B cell (primary cell): ENCODE data around the gene KCNAB3. TPM values are rescaled to one million over a fixed set of nuclear protein-coding genes. Genes with fewer than 3 reads are reported as not detected.
A peak's percentile ranks its signal among the peaks of the same experiment; 100 is the strongest.

Experiments used
- ATAC-seq: fragments of 200-7000 bp; cut with Tn5 transposase; one replicate; pipeline ENCODE4 v1.10.0; 2021; ENCODE audit warnings: low read depth, mild to moderate bottlenecking, moderate number of reproducible peaks, moderate library complexity
- CTCF ChIA-PET: fragments of 350-600 bp; sonication (Branson Sonifier 250); formaldehyde crosslinking; loops from one replicate; lab custom pipeline; 2021; ENCODE audit warnings: antibody characterized with exemption, inconsistent platforms; lab: Charles Lee
- POLR2A ChIA-PET: fragments of 350-600 bp; sonication (Branson Sonifier 250); formaldehyde crosslinking; loops from one replicate; lab custom pipeline; 2021; ENCODE audit warnings: antibody characterized with exemption; lab: Charles Lee
- DNase-seq: peaks from one replicate; pipeline ENCODE4 v3.0.0; 2013
- H2AFZ ChIP-seq: 2 replicates; pipeline ENCODE4 v1.6.1; 2012; ENCODE audit warnings: mild to moderate bottlenecking, low read depth, low read length; ENCODE audit not compliant: insufficient read depth, poor library complexity, severe bottlenecking
- H3K27ac ChIP-seq, 2 donors: 1 replicate in 1 of 2; 2 replicates in 1 of 2; pipeline ENCODE4 v1.5.1; 2012 to 2013; ENCODE audit warnings: low read length in 2 of 2, mild to moderate bottlenecking in 2 of 2, moderate library complexity in 1 of 2
- H3K27me3 ChIP-seq, 4 experiments: fragments of 200-600 bp in 1 of 4; sonication (generic) in 1 of 4; replicated peaks in 1 of 4; 1 replicate in 2 of 4; 2 replicates in 2 of 4; pipeline versions ENCODE4 v1.6.1 to v1.7.0; 2013 to 2016; ENCODE audit warnings: low read length in 3 of 4, mild to moderate bottlenecking in 2 of 4, mixed read lengths in 1 of 4, moderate library complexity in 1 of 4; ENCODE audit not compliant: insufficient read depth in 4 of 4, control insufficient read depth in 3 of 4; ENCODE audit errors: control extremely low read depth in 1 of 4
- H3K36me3 ChIP-seq, 2 experiments: replicated peaks in 1 of 2; 1 replicate in 1 of 2; 2 replicates in 1 of 2; pipeline versions ENCODE4 v1.6.1 to v1.7.1; 2013; ENCODE audit warnings: low read length in 1 of 2; ENCODE audit not compliant: insufficient read depth in 2 of 2, control insufficient read depth in 1 of 2; ENCODE audit errors: control extremely low read depth in 1 of 2, extremely low read depth in 1 of 2
- H3K4me1 ChIP-seq, 2 donors: fragments of 200-600 bp in 1 of 2; sonication (generic) in 1 of 2; 1 replicate in 1 of 2; 2 replicates in 1 of 2; pipeline versions ENCODE4 v1.5.1 to v1.6.1; 2013 to 2017; ENCODE audit warnings: low read length in 2 of 2; ENCODE audit not compliant: control insufficient read depth in 2 of 2, insufficient read depth in 2 of 2
- H3K4me2 ChIP-seq: replicated peaks from 2 replicates; pipeline ENCODE3; 2012; ENCODE audit warnings: mild to moderate bottlenecking, low read depth, low read length; ENCODE audit not compliant: poor library complexity, severe bottlenecking
- H3K4me3 ChIP-seq, 5 experiments: fragments of 200-600 bp in 1 of 5; sonication (generic) in 1 of 5; 1 replicate in 3 of 5; 2 replicates in 2 of 5; pipeline versions ENCODE4 v1.5.1 to v1.7.0; 2011 to 2016; ENCODE audit warnings: low read length in 4 of 5, mild to moderate bottlenecking in 4 of 5, low read depth in 2 of 5, control low read depth in 1 of 5, moderate library complexity in 1 of 5; ENCODE audit not compliant: insufficient read depth in 1 of 5; ENCODE audit errors: control extremely low read depth in 1 of 5, extremely low read depth in 1 of 5
- H3K79me2 ChIP-seq: fragments of 200-600 bp; sonication (generic); one replicate; pipeline ENCODE4 v1.6.0; 2016; ENCODE audit warnings: low read length; ENCODE audit not compliant: control insufficient read depth, insufficient read depth
- H3K9ac ChIP-seq: fragments of 200-600 bp; sonication (generic); 2 replicates; pipeline ENCODE4 v1.6.1; 2017; ENCODE audit warnings: mild to moderate bottlenecking, low read length, moderate library complexity
- H3K9me3 ChIP-seq, 3 donors: one replicate each; pipeline versions ENCODE4 v1.6.1 to v1.7.1; 2013; ENCODE audit warnings: low read length in 2 of 3; ENCODE audit not compliant: control insufficient read depth in 2 of 3, insufficient read depth in 1 of 3; ENCODE audit errors: control extremely low read depth in 1 of 3
- H4K20me1 ChIP-seq: 2 replicates; pipeline ENCODE4 v1.6.0; 2012; ENCODE audit warnings: mild to moderate bottlenecking, low read length; ENCODE audit not compliant: insufficient read depth, control insufficient read depth, poor library complexity, severe bottlenecking
- H3K27ac Mint-ChIP-seq: one replicate; pipeline ENCODE4 v1.8.0; 2021; ENCODE audit warnings: mixed read lengths
- H3K27me3 Mint-ChIP-seq: one replicate; pipeline ENCODE4 v1.8.0; 2021; ENCODE audit warnings: mixed read lengths
- H3K4me1 Mint-ChIP-seq: one replicate; pipeline ENCODE4 v1.8.0; 2021; ENCODE audit warnings: mixed read lengths
- H3K4me3 Mint-ChIP-seq: one replicate; pipeline ENCODE4 v1.8.0; 2021; ENCODE audit warnings: mixed read lengths
- H3K9me3 Mint-ChIP-seq: one replicate; pipeline ENCODE4 v1.8.0; 2022; ENCODE audit warnings: mixed read lengths; ENCODE audit not compliant: insufficient read depth
- CTCF ChIP-seq: fragments of 200-600 bp; IDR thresholded peaks from one replicate; pipeline ENCODE4 v1.8.0; 2022; ENCODE audit warnings: antibody characterized with exemption, mild to moderate bottlenecking
- EZH2 ChIP-seq: IDR thresholded peaks from 2 replicates; pipeline ENCODE4 v1.6.1; 2012; ENCODE audit warnings: borderline replicate concordance, low read depth, mild to moderate bottlenecking, moderate library complexity, low read length; ENCODE audit not compliant: insufficient read depth, poor library complexity, severe bottlenecking
- WGBS: methylation state at CpG from one replicate; pipeline ENCODE4 v1.1.5; 2013; ENCODE audit warnings: missing lambda C conversion rate; ENCODE audit not compliant: insufficient coverage; 5-methylcytosine and 5-hydroxymethylcytosine counted together
- intact Hi-C: fragments of 100-400 bp; cut with micrococcal nuclease; formaldehyde crosslinking; loops from one replicate; pipeline ENCODE4 v1.10.0; 2022
- polyA plus RNA-seq: library from polyadenylated mRNA; depleted of rRNA; stranded (reverse); fragments of >200 nt; gene quantifications from 2 replicates; pipeline ENCODE4 v1.2.3, GENCODE V29; 2012
- total RNA-seq, 2 donors: library from RNA; stranded (reverse); fragments of 120-200 nt in 1 of 2; gene quantifications; 1 replicate in 1 of 2; 2 replicates in 1 of 2; pipeline versions ENCODE4 v1.2.3 to v1.2.4, GENCODE V29; 2013 to 2022

Gene KCNAB3
- total and polyA plus RNA-seq, 2 donors (not counting 1 experiment from before 2014, with no cell fraction given) = 11.4 to 16.3 TPM

- peaks cover 4 to 16% of the 10 kb centered on the region in 2 donors for H3K4me1 ChIP-seq
- no peaks in the 10 kb centered on the region for H3K27me3 Mint-ChIP-seq
- intact Hi-C loops = loop anchor here (1.0 kb wide), 1 partner anchor 9 kb away; the partner anchor contains the start of gene CNTROB
- no peaks in the 10 kb centered on the region for H3K36me3 ChIP-seq
- 24% methylated on average over 44 of the region's 45 CpGs for WGBS
- peaks cover 13% of the 10 kb centered on the region for H3K4me1 Mint-ChIP-seq
- H4K20me1 ChIP-seq = no peaks in the 10 kb centered on the region
- peak overlapping the region; percentile 25 to 42 for H3K27ac ChIP-seq
- DNase-seq (peak; percentile 84), ATAC-seq (peak; percentile 98)
- CTCF ChIA-PET = interaction anchor here (0.8 to 3.2 kb wide), 4 partner anchors 9 to 134 kb away, joined by 3 to 31 read pairs (median 6); partner anchors contain the start of genes CNTROB and TRAPPC1
- TF ChIP-seq EZH2 = no peak
- no peak for TF ChIP-seq CTCF
- peak overlapping the region; percentile 83 for H3K4me3 Mint-ChIP-seq
- POLR2A ChIA-PET = interaction anchor here (1.0 kb wide), 1 partner anchor 9 kb away, joined by 3 read pairs; the partner anchor contains the start of genes CNTROB and TRAPPC1
- H3K9ac ChIP-seq = peak overlapping the region; percentile 71
- H3K27me3 ChIP-seq = no peaks in the 10 kb centered on the region
- peak overlapping the region; percentile 32 to 64 (median 53) for H3K4me3 ChIP-seq
- H3K79me2 ChIP-seq = no peaks in the 10 kb centered on the region
- H3K9me3 ChIP-seq = no peaks in the 10 kb centered on the region
- H3K9me3 Mint-ChIP-seq = no peaks in the 10 kb centered on the region
- H3K27ac Mint-ChIP-seq = peak overlapping the region; percentile 85
- peak overlapping the region; percentile 94 for H2AFZ ChIP-seq
- H3K4me2 ChIP-seq = peak overlapping the region; percentile 94
Observed at GRCh38 chr17:7922845-7923628, 6.6 kb downstream of the KCNAB3 start.
